SW480 (cell line): Measurements from ENCODE around the gene LRRC27.

Experiments used
- DNase-seq: peaks from one replicate; pipeline ENCODE4 v3.0.0-alpha.2; 2016; ENCODE audit warnings: low spot score

The LRRC27 gene

GRCh38 chr10:132427006-132427771 lies 95.2 kb downstream of the LRRC27 start:
- DNase-seq: no peak

- no peak for DNase-seq
These were observed 96.0 kb downstream of the LRRC27 start for GRCh38 chr10:132427939-132428367.

GRCh38 chr10:132428486-132428995 lies 96.5 kb downstream of the LRRC27 start:
- no peak for DNase-seq
